ENCODE data around the gene TTLL12. TPM values are rescaled to one million over a fixed set of nuclear protein-coding genes. Genes with fewer than 3 reads are reported as not detected.

Gene TTLL12
- total and polyA plus RNA-seq, 2 experiments from 2014 or later = 45.9 to 62.7 TPM

- no peaks in the 10 kb centered on the region for H3K4me1 ChIP-seq (ENCODE audit: low read depth)
- DNase-seq (ENCODE audit: low read depth in 1 of 2, low spot score in 1 of 2) = no peak
- no peak for TF ChIP-seq CTCF (IDR thresholded peaks at IDR 0.05; ENCODE audit: low read depth, low read length)
- no peaks in the 10 kb centered on the region for H3K9me3 ChIP-seq (ENCODE audit: low read depth)
- H3K4me3 ChIP-seq = no peak overlapping the region
- no peak overlapping the region for H3K27ac ChIP-seq
- no peaks in the 10 kb centered on the region for H3K27me3 ChIP-seq
- no peaks in the 10 kb centered on the region for H3K36me3 ChIP-seq
These were observed 11.2 kb upstream of the TTLL12 start for GRCh38 chr22:43198126-43198525.

GRCh38 chr22:43197271-43197941 lies 10.5 kb upstream of the TTLL12 start:
- no peaks in the 10 kb centered on the region for H3K4me1 ChIP-seq (ENCODE audit: low read depth)
- H3K4me3 ChIP-seq = no peak overlapping the region
- no peaks in the 10 kb centered on the region for H3K36me3 ChIP-seq
- H3K27ac ChIP-seq = no peak overlapping the region
- no peaks in the 10 kb centered on the region for H3K9me3 ChIP-seq (ENCODE audit: low read depth)
- no peaks in the 10 kb centered on the region for H3K27me3 ChIP-seq
- no peak for TF ChIP-seq CTCF (IDR thresholded peaks at IDR 0.05; ENCODE audit: low read depth, low read length)
- DNase-seq (ENCODE audit: low read depth in 1 of 2, low spot score in 1 of 2) = no peak

- Histone ChIP-seq H3K36me3 (no peaks in the 10 kb centered on the region), H3K4me3 (no peak overlapping the region), H3K4me1 (ENCODE audit: low read depth) (peaks cover 6% of the 10 kb centered on the region), H3K27me3 (no peaks in the 10 kb centered on the region), H3K27ac (no peak overlapping the region), H3K9me3 (ENCODE audit: low read depth) (no peaks in the 10 kb centered on the region)
- no peak for TF ChIP-seq CTCF (IDR thresholded peaks at IDR 0.05; ENCODE audit: low read depth, low read length)
- DNase-seq (ENCODE audit: low read depth in 1 of 2, low spot score in 1 of 2) = no peak
These were observed 4.9 kb upstream of the TTLL12 start for GRCh38 chr22:43191831-43192230.

- H3K9me3 ChIP-seq (ENCODE audit: low read depth) = no peaks in the 10 kb centered on the region
- DNase-seq (ENCODE audit: low read depth in 1 of 2, low spot score in 1 of 2) = no peak
- no peaks in the 10 kb centered on the region for H3K36me3 ChIP-seq
- H3K27ac ChIP-seq = no peak overlapping the region
- TF ChIP-seq CTCF (IDR thresholded peaks at IDR 0.05; ENCODE audit: low read depth, low read length) = no peak
- no peaks in the 10 kb centered on the region for H3K27me3 ChIP-seq
- no peak overlapping the region for H3K4me3 ChIP-seq
- peaks cover 12% of the 10 kb centered on the region for H3K4me1 ChIP-seq (ENCODE audit: low read depth)
These were observed 2.1 kb upstream of the TTLL12 start for GRCh38 chr22:43188829-43189545.

- Histone ChIP-seq H3K27ac (peak overlapping the region; percentile 88), H3K27me3 (no peaks in the 10 kb centered on the region), H3K4me3 (peak overlapping the region; percentile 38), H3K36me3 (no peaks in the 10 kb centered on the region), H3K9me3 (ENCODE audit: low read depth) (no peaks in the 10 kb centered on the region), H3K4me1 (ENCODE audit: low read depth) (peaks cover 12% of the 10 kb centered on the region)
- peak; percentile 54 for TF ChIP-seq CTCF (IDR thresholded peaks at IDR 0.05; ENCODE audit: low read depth, low read length)
- DNase-seq (ENCODE audit: low read depth in 1 of 2, low spot score in 1 of 2) = peak; percentile 95 to 97
These were observed 501 bp upstream of the TTLL12 start for GRCh38 chr22:43187171-43188099.
